Measurements from ENCODE around the gene RTF1.

DNA sequence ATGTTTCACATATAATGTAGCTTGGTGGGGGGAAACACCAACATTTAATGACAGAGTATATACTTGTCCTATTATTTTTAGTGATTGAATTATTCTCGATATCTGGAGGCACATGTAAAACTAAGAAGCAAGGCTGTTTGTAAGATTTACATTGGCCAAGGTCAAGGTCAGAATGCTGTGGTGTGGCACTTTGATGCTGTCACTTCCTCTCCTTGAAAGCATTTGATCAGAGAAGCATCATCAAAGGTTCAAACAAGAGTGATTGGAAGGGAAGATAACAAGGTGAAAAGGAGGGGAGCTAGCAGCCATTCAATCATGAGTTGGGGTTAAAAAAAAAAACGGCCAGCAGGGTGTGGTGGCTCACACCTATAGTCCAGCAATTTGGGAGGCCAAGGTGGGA lies 26.4 kb downstream of the RTF1 start:
- TF ChIP-seq, protein P1, sequence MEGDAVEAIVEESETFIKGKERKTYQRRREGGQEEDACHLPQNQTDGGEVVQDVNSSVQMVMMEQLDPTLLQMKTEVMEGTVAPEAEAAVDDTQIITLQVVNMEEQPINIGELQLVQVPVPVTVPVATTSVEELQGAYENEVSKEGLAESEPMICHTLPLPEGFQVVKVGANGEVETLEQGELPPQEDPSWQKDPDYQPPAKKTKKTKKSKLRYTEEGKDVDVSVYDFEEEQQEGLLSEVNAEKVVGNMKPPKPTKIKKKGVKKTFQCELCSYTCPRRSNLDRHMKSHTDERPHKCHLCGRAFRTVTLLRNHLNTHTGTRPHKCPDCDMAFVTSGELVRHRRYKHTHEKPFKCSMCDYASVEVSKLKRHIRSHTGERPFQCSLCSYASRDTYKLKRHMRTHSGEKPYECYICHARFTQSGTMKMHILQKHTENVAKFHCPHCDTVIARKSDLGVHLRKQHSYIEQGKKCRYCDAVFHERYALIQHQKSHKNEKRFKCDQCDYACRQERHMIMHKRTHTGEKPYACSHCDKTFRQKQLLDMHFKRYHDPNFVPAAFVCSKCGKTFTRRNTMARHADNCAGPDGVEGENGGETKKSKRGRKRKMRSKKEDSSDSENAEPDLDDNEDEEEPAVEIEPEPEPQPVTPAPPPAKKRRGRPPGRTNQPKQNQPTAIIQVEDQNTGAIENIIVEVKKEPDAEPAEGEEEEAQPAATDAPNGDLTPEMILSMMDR (IDR thresholded peaks at IDR 0.05 in 4 of 5, conservative IDR thresholded peaks at IDR 0.05 in 1 of 5): no peak
- no peak for TF ChIP-seq POLR2A (IDR thresholded peaks at IDR 0.05)
